ENCODE measurements around the gene DECR2.

DNA sequence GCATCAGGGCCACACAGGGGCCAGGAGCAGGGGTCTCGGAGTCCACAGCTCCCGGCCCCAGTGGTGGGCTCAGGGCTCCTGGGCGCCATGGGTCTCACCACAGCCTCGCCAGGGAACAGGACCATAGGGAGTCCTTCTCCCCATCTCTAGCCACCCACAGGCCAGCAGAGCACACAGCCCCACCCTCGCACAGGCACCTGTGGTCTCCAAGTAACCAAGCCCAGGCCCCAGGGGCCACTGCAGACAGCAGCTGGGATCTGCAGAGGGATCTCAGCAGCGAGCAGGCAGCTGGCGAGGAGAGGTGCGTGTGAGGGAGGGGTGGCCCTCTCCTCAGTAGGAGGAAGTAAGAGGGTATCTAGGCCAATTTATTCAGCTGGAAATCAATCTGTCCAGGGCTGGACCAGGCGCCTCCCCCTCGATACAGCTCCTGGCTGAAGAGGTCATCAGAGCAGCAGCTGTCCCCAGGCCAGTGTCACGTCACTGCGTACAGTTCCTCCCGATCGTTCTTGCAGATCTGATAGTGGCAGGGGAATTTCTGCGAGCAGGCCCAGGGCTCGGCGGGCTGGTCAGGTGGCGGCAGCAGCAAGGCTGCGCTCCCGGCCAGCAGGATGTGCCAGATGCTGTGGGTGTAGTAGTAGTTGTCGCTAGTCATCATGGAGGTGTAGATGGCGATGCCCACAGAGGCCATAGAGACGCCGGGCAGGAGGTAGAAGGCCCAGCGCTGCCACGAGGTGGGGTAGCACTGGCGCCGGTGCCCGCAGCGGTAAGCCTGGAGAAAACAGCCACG lies 30.0 kb upstream of the DECR2 start:
- TF ChIP-seq EZH2 (IDR thresholded peaks at IDR 0.05; ENCODE audit: borderline replicate concordance) (no peak), EZH2phosphoT487 (IDR thresholded peaks at IDR 0.05; ENCODE audit: low read depth, severe bottlenecking, unreplicated experiment) (no peak)
- TF ChIP-seq, protein P1, sequence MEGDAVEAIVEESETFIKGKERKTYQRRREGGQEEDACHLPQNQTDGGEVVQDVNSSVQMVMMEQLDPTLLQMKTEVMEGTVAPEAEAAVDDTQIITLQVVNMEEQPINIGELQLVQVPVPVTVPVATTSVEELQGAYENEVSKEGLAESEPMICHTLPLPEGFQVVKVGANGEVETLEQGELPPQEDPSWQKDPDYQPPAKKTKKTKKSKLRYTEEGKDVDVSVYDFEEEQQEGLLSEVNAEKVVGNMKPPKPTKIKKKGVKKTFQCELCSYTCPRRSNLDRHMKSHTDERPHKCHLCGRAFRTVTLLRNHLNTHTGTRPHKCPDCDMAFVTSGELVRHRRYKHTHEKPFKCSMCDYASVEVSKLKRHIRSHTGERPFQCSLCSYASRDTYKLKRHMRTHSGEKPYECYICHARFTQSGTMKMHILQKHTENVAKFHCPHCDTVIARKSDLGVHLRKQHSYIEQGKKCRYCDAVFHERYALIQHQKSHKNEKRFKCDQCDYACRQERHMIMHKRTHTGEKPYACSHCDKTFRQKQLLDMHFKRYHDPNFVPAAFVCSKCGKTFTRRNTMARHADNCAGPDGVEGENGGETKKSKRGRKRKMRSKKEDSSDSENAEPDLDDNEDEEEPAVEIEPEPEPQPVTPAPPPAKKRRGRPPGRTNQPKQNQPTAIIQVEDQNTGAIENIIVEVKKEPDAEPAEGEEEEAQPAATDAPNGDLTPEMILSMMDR (IDR thresholded peaks at IDR 0.05; ENCODE audit: poor library complexity) = no peak
